Right lobe of liver (tissue), 6 donors: ENCODE results near the gene BCL6. TPM values are rescaled to one million over a fixed set of nuclear protein-coding genes. Genes with fewer than 3 reads are reported as not detected.
A peak's percentile ranks its signal among the peaks of the same experiment; 100 is the strongest.

Experiments
- ATAC-seq, 4 donors: fragments of 200-7000 bp; cut with Tn5 transposase; one replicate each; pipeline ENCODE4 v1.9.1; 2020; ENCODE audit warnings: mild to moderate bottlenecking in 4 of 4, moderate library complexity in 4 of 4
- DNase-seq, 3 donors: peaks; one replicate each; pipeline ENCODE4 v3.0.0-alpha.2; 2020
- H3K27ac ChIP-seq, 3 donors: fragments of 200-600 bp; one replicate each; pipeline ENCODE4 v1.8.0; 2022
- H3K27me3 ChIP-seq, 2 donors: fragments of 200-600 bp; one replicate each; pipeline ENCODE4 v1.8.0; 2022
- H3K36me3 ChIP-seq, 4 donors: fragments of 200-600 bp; sonication (generic) in 1 of 4; one replicate each; pipeline versions ENCODE4 v1.5.1 to v1.8.0; 2017 to 2022; ENCODE audit warnings: control low read depth in 1 of 4
- H3K4me1 ChIP-seq, 4 donors: fragments of 200-600 bp; sonication (generic) in 1 of 4; one replicate each; pipeline versions ENCODE4 v1.5.1 to v1.8.0; 2017 to 2022; ENCODE audit warnings: control low read depth in 1 of 4
- H3K4me3 ChIP-seq, 3 donors: fragments of 200-600 bp; one replicate each; pipeline ENCODE4 v1.8.0; 2022
- H3K9me3 ChIP-seq, 4 donors: fragments of 200-600 bp; sonication (generic) in 1 of 4; one replicate each; pipeline versions ENCODE4 v1.5.1 to v1.8.0; 2017 to 2022; ENCODE audit warnings: control low read depth in 1 of 4
- CTCF ChIP-seq, 4 donors: fragments of 200-600 bp in 3 of 4; fragments of 450-650 bp in 1 of 4; IDR thresholded peaks; one replicate each; pipeline versions ENCODE4 v1.5.1 to v1.8.0; 2016 to 2022; ENCODE audit warnings: antibody characterized with exemption in 4 of 4, mild to moderate bottlenecking in 2 of 4
- POLR2A ChIP-seq: fragments of 450-650 bp; IDR thresholded peaks from one replicate; pipeline ENCODE4 v1.6.1; 2017; ENCODE audit warnings: antibody characterized with exemption, mild to moderate bottlenecking
- WGBS: methylation state at CpG from one replicate; pipeline ENCODE4 v1.1.6; 2018; ENCODE audit warnings: low coverage, low lambda C conversion rate; ENCODE audit not compliant: insufficient coverage; ENCODE audit errors: missing lambda C conversion rate; 5-methylcytosine and 5-hydroxymethylcytosine counted together
- intact Hi-C, 2 donors: fragments of 100-400 bp; cut with DNase I; formaldehyde crosslinking; loops; one replicate each; pipeline versions ENCODE4 v1.11.2 to v1.14.1; 2022
- total RNA-seq, 6 experiments: library from RNA; depleted of rRNA in 2 of 6; stranded (reverse); fragments of >200 nt in 2 of 6; fragmentation: NEBNext Ultra II Directional in 3 of 6; extraction: Animal tissue kit (Norgen Biotek cat#: 25700) in 3 of 6; gene quantifications; one replicate each; pipeline versions ENCODE4 v1.1.0 to v1.2.4, GENCODE V29; 2016 to 2023
- donor health status: DM: no; HTN: yes; CAD: no.
- donor health status: DM: no; HTN: no; CAD: no.
- donor health status: DM: no; HTN: no; CAD: no.
- donor health status: DM: no; HTN: yes; CAD: no.
- donor health status: DM: no; HTN: yes; CAD: no.

Gene BCL6
- total RNA-seq, 6 experiments from 2014 or later, result 29.1 to 67.5 (median 41.8) TPM

GRCh38 chr3:187725224-187725623, 20.0 kb downstream of the BCL6 start:
- H3K4me1 ChIP-seq, result peaks cover 0 to 29% (median 6%) of the 10 kb centered on the region in 4 donors
- H3K27me3 ChIP-seq, result no peaks in the 10 kb centered on the region
- TF ChIP-seq CTCF (IDR thresholded peaks at IDR 0.05) (no peak), POLR2A (no peak)
- H3K27ac ChIP-seq, result no peak overlapping the region
- peaks cover 30 to 93% (median 61%) of the 10 kb centered on the region in 4 donors for H3K36me3 ChIP-seq
- H3K9me3 ChIP-seq, result no peaks in the 10 kb centered on the region
- ATAC-seq (no peak), DNase-seq (no peak)
- intact Hi-C loops, result no loop called here
- H3K4me3 ChIP-seq, result no peak overlapping the region
- WGBS, result 93% methylated on average over 21 of the region's 22 CpGs

DNA sequence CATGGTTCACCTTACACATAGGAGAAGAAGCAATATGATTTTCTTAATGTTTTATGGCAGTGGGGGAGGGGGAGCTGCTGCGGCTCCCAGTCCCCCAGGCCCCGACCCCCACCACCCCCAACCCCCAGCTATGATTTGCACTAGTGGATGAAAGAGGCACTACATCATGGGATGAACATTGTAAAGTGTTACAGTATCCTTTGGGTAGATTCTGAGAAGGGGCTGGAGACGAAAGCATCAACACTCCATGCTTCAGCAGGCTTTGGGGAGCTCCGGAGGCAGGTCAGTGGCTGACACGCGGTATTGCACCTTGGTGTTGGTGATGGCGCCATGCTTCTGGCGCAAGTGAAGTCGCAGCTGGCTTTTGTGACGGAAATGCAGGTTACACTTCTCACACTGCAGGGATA, 23.1 kb downstream of the BCL6 start:
- intact Hi-C loops, result no loop called here
- Histone ChIP-seq H3K27me3 (no peaks in the 10 kb centered on the region), H3K4me1 (peaks cover 0 to 33% (median 12%) of the 10 kb centered on the region in 4 donors), H3K4me3 (no peak overlapping the region), H3K9me3 (no peaks in the 10 kb centered on the region), H3K36me3 (peaks cover 15 to 63% (median 35%) of the 10 kb centered on the region in 4 donors), H3K27ac (no peak overlapping the region)
- TF ChIP-seq CTCF (IDR thresholded peaks at IDR 0.05), result no peak
- TF ChIP-seq POLR2A, result no peak
- ATAC-seq (no peak), DNase-seq (no peak)
- 74% methylated on average over 4 of the region's 10 CpGs for WGBS

- no peak for DNase-seq
- H3K9me3 ChIP-seq, result no peaks in the 10 kb centered on the region
- H3K4me3 ChIP-seq, result no peak overlapping the region
- peaks cover 0 to 33% (median 12%) of the 10 kb centered on the region in 4 donors for H3K4me1 ChIP-seq
- H3K36me3 ChIP-seq, result peaks cover 6 to 52% (median 26%) of the 10 kb centered on the region in 4 donors
- no peaks in the 10 kb centered on the region for H3K27me3 ChIP-seq
- WGBS, result 95% methylated on average over 8 of the region's 8 CpGs
- intact Hi-C loops, result no loop called here
- no peak for TF ChIP-seq POLR2A
- TF ChIP-seq CTCF (IDR thresholded peaks at IDR 0.05), result no peak
- ATAC-seq, result no peak
- no peak overlapping the region for H3K27ac ChIP-seq
These were observed 24.2 kb downstream of the BCL6 start for GRCh38 chr3:187721055-187721454.

GRCh38 chr3:187720337-187720670, 25.0 kb downstream of the BCL6 start:
- intact Hi-C loops, result no loop called here
- Histone ChIP-seq H3K27ac (peak overlapping the region in 2 of 3 donors; percentile 33 to 55), H3K27me3 (no peaks in the 10 kb centered on the region), H3K9me3 (no peaks in the 10 kb centered on the region), H3K4me3 (no peak overlapping the region), H3K4me1 (peaks cover 0 to 33% (median 12%) of the 10 kb centered on the region in 4 donors), H3K36me3 (peaks cover 0 to 44% (median 20%) of the 10 kb centered on the region in 4 donors)
- peak; percentile 7 to 15 (median 10) for ATAC-seq
- no peak for TF ChIP-seq CTCF (IDR thresholded peaks at IDR 0.05)
- TF ChIP-seq POLR2A, result no peak
- 85% methylated on average over 2 of the region's 2 CpGs for WGBS
- DNase-seq, result no peak
